Activated T-cell treated with anti-CD3 and anti-CD28 coated beads, Interleukin-2, amount 50 U/mL, for 48 hours (primary cell): Measurements from ENCODE around the gene SCN8A.
"Not testable (repeated sequence)": the region's sequence is repeated elsewhere in the genome, so short reads cannot be mapped to it uniquely, and the experiment has no call there.

Source experiments
- DNase-seq, 2 experiments: peaks; one replicate each; pipeline ENCODE4 v3.0.0-alpha.2; 2020

SCN8A gene

DNA sequence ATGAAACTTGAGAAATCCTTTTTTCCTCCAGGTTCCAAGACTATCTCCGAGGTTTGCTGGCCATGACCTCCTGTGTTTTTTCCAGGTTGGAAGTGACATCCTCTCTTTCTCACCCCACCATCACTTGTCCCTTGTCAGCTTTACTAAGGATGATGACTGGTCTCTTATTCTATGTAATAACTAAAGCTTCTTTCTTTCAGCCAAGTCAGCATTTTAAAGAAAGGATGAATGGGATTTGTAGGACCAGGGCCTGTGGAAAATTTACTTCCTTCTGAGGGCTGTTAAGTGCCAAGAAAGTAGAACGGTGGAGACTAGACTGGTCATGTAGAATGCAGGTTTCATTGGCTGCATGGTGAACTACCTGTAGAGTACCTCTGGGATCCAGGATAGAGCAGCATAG, 183.9 kb downstream of the SCN8A start:
- DNase-seq, result no peak

GRCh38 chr12:51777457-51777856, 186.4 kb downstream of the SCN8A start:
- DNase-seq, result no peak

DNA sequence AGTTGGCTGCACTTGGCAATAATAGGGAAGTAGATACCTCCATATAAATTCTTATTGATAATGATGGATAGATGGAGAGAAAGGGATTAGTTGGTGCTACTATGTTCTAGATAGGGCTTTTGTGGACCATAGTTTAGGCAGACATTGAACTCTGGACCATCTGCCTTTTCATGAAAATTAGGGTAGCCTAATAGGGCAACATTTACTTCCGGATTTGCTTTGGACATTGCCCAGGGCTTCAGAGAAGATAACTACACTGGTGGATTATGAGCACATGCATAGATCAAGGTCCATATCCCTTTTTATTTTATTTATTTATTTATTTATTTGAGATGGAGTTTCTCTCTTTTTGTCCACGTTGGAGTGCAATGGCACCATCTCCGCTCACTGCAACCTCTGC, 186.9 kb downstream of the SCN8A start:
- DNase-seq, result no peak

DNA sequence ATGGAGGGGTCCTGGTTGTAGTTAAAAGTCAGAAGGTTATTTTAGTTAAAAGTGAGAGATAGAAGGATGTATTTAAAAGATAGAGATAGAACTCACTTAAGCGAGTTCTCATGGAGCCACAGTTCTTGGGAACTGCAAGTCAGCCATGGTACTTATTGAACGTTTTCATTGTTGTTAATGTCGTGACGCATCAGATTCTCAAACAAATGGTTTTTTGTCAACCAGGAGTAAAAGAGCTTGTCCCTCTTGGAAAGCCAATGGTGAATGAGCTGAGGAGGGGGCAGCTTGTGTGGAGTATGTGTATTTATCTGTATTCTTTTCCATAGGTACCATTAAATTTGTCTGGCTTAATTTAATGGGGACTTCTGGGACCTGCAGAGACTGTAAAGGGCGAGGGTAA, 188.8 kb downstream of the SCN8A start:
- DNase-seq, result no peak

- no peak for DNase-seq
Measured at GRCh38 chr12:51784688-51785087, 193.7 kb downstream of the SCN8A start.

GRCh38 chr12:51785906-51786305, 194.9 kb downstream of the SCN8A start:
- no peak for DNase-seq

- DNase-seq, result no peak
Measured at GRCh38 chr12:51788876-51789275, 197.8 kb downstream of the SCN8A start.

- DNase-seq, result no peak
Measured at GRCh38 chr12:51792417-51792816, 201.4 kb downstream of the SCN8A start.

- DNase-seq, result no peak
Measured at GRCh38 chr12:51793201-51793600, 202.2 kb downstream of the SCN8A start.

DNA sequence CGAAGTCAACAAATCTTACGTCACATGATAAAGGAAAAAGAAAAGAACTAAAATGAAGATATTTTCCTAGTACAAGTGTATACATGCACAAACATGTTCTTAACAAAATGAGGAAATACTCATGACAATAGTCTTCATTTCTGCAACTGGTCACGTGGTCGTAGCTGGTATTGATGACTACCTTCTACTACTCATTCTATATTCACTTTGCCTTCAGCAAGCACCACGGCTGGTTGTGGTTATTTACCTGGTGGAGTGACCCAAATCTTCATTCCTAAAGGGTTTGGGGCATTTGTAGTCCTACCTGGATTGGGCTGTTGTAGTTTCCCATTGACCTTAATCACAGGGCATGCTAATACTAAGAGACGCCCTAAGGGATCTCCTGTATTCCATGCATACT, 206.3 kb downstream of the SCN8A start:
- no peak for DNase-seq

DNA sequence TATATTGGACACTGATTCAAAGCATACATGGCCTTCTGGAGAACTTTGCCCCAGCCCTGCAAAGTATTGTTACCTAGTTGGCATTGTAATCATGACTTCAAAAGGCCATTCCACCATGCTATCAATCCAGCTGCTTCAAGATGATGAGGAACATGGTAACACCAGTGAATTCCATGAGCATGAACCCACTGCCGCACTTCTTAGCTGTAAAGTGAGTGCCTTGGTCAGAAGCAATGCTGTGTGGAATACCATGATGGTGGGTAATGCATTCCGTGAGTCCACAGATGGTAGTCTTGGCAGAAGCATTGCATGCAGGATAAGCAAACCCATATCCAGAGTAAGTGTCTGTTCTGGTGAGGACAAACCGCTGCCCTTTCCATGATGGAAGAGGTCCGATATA, 207.0 kb downstream of the SCN8A start:
- DNase-seq, result not testable (repeated sequence)

DNA sequence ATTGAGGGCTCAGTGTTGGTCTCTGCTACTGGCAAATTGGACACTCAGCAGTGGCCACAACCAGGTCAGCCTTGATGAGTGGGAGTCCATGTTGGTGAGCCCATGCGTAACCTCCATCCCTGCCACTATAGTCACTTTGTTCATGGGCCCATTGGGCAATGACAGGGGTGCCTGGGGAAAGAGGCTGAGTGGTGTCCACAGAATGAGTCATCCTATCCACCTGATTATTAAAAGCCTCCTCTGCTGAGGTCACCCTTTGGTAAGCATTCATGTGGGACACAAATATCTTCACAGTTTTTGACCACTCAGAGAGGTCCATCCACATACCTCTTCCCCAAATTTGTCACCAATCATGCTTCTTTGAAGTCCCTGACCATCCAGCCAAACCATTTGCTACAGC, 207.5 kb downstream of the SCN8A start:
- DNase-seq, result no peak

DNA sequence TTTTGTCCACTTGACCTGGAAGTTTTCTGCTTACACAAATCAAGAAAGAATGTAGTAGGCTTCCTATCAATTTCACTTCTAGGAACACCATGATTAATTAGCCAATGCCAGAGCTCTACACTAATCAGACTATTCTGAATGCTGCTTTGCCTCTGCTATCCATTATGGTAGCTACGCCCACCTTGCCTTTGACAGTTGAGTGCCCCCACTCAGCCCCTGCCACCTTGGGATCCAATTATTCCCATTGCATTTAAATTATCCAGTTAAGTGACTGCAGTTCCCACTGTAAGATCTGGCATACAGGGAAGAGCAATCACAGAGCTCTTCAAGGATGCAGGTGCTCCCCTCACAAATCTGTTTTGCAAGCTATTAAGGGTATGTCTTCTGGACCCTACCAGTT, 210.0 kb downstream of the SCN8A start:
- DNase-seq, result no peak

- no peak for DNase-seq
Measured at GRCh38 chr12:51806896-51807295, 215.9 kb downstream of the SCN8A start.

GRCh38 chr12:51809193-51809592, 218.2 kb downstream of the SCN8A start:
- DNase-seq, result no peak

DNA sequence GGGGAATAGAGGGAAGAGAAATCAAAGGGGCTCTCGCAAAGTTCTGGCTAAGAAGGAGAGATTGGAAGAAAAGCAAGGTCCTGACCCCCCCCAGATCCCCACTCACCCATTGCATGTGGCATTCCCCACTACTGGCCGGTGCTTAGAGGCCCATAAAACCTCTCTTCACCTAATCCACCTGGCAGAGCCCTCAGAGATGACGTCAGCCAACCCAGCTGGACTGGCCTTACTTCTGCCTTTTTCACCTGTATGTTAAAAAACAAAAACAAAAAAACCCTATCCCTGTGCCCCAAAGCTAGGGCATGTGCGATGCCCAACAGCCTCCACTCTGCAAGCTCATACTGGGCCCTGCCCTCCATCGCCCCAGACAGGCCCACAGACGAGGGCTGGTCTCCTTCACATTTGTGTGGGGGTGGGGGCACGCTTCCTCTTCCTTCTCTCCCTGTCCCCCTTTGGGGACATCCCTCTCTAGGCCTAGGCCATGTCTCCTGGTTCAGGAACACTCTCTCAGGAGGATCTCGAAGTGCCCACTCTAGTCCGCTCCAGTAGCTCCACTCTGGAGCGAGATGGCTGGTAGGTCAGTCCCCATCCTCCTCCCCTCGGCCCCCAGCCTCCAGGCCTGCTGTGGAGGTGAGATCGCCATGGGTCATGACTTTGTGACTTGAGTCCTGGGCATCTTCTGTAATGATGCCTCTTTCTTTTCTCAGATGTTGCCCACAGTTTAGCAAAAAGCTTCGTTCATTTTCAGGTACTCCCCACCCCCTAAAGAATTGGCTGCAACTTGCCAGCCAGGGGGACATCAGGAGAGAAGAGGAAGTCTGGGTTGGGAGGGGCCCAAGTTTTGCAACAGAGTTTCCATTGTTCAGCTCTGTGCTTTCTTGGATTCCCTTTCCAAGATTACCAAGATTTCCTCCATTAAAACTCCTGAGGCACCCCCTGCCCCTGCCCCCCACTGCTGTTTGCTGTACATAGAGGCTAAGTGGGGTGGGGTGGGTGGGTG, 220.5 kb downstream of the SCN8A start:
- DNase-seq, result no peak

DNA sequence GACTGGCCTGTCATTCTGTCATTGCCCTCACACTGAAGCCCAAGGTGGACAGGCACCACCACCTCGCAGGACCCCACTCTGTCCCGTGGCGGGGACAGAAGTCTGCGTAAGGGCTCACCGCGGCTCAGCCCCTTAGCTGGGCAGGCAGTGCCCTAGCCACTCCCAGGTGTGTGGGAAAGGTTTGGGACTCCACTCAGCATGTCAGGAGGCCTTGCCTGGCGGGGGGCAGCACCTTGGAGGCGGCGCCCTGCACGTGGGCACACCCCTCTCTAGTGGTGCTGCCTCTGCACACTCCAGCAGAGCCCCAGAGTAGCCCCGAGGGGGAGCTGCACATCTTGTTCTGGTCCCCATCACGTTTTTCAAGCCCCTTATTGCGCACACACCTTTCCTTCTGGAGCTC, 221.8 kb downstream of the SCN8A start:
- no peak for DNase-seq

DNA sequence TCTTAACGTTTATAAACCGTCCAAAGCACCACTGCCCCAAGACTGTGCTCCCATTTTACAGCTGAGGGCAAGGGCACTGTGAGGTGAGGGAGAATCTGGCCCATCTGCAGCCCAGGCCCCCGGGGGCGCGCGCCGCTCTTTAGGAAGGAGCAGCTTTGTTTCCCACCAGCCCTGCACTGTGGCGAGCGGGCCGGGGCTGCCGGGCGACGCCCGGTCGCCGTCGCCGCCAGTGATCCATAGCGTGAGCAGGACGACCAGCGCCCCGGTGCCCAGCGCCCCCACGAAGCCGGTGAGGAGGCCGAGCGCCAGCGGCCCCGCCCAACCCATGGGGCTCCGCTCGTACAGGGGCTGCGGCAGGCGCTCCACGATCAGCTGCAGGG, 222.9 kb downstream of the SCN8A start:
- peak in 1 of 2 experiments; percentile 35 for DNase-seq

DNA sequence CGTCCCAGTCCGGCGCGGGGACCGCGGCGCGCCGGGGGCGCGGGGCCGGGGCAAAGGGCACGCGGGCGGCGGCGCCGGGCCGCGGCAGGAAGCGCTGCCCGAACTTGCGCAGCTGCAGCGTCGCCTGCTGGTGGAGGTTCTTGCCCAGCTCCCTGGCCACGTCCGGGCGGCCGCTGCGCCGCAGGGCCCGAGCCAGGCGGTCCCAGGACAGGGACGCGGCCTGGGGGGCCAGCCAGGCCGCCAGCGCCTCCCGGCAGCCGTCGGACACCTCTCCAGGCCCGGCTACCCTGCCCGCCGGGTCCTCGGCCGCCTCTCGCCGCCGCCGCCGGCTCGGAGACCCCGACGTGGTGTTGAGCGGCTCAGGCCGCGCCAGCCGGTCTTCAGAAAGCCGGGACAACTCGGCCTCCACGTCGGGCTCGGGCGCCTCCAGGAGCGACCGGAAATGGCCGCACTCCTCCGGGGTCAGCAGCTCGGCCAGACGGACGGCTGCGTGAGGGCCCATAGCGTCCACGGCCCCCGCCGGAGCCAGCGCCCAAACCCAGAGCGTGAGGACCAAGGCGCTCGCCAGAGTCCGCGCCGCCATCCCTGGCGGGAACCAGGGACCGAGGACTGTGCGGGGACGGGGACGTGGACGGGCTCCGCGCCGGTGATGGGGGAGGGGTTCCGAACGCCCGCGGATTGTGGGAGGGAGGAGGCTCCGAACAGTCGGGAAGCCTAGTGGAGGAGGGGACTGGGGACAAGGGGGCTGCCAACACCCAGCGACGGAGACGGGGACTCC, 223.5 kb downstream of the SCN8A start:
- peak; percentile 74 to 84 for DNase-seq

DNA sequence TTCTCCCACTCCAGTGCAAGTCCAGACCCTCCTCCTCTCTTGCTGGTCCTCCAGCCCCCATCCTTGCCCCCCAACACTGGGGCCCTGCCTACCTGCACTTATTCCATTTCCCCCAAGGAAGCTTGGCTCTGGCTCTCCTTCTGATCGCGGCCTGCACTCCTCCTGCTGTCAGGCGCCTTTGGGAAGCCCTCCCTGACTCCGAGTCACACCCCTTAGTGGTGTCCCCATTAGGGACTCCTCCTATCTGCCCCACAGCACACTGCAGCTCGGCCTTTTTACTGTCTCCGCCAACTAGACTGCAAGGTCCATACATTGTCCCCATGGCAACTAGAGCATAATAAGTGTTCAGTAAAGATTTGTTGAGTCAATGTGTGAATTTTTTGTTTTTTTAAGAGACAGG, 224.5 kb downstream of the SCN8A start:
- DNase-seq, result no peak

- no peak for DNase-seq
Measured at GRCh38 chr12:51817027-51817953, 226.3 kb downstream of the SCN8A start.

DNA sequence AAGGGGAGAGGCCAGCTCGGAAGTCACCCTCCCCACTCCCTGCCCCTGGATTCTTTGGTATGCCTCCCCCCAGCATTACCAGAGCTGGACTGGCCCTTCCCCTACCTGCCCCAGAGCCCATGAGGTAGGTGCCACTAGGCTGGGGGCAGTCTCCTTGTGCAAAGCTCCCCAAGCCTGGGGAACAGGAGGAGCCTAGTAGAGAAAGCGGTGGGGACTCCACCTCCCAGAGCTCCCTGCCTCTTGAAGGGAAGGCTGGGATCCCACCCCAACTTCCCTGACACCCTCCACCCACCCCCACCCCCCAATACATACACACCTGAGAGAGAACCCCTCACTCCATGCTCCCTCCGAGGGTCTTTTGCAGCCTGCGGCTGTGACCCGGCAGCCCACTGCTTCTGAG, 227.1 kb downstream of the SCN8A start:
- DNase-seq, result no peak
